ENCODE data around the gene FADS6.

Gene FADS6

DNA sequence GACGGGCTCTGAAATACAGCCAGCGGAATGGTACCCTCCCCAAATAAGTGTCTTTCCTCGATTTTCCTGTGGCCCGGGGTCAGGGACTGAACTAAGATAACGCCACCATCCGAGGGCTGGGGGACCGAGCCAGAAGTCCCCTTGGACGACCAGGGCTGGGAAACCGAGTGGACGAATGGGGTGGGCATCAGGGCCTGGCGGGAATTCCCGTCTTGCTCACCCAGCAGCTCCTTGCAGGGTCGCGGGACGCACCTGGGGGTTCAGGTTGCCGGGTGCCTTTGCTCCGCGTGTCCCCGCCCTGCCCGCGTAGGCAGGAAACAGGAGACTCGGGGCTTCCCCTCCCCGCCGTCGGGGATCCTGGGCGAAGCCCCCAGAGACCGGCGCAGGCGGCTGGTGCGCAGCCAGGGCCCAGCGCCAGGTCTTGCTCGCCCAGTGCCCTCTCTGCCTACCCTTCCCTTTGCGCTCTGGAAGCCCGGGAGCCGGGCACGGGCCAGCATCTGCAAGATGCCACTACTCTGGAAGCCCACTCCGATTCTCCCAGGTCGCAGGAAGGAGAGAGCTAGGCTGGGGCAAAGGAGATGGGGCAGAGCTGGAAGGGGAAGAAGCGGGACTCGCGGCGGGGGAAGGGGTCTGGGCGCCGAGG lies 33.1 kb downstream of the FADS6 start:
- Histone ChIP-seq H3K9ac (ENCODE audit: low read depth, low read length, poor library complexity, severe bottlenecking) (no peak overlapping the region), H3K4me1 (ENCODE audit: insufficient read depth, low read length, poor library complexity, severe bottlenecking) (no peaks in the 10 kb centered on the region), H3K9me2 (replicated peaks; ENCODE audit: low read depth, low read length) (no peaks in the 10 kb centered on the region), H3K4me2 (ENCODE audit: low read depth, low read length, poor library complexity, severe bottlenecking) (no peak overlapping the region), H3K9me3 (ENCODE audit: insufficient read depth, low read depth, low read length) (no peaks in the 10 kb centered on the region), H3K4me3 (ENCODE audit: low read length, poor library complexity, severe bottlenecking) (no peak overlapping the region), H3K36me3 (ENCODE audit: insufficient read depth, low read length) (no peaks in the 10 kb centered on the region), H4K20me1 (ENCODE audit: insufficient read depth, low read length, poor library complexity, severe bottlenecking) (no peaks in the 10 kb centered on the region), H3K27me3 (ENCODE audit: insufficient read depth, low read length, poor library complexity, severe bottlenecking) (no peaks in the 10 kb centered on the region), H3K79me2 (ENCODE audit: insufficient read depth, low read length) (no peaks in the 10 kb centered on the region), H3F3A (ENCODE audit: low read depth) (no peaks in the 10 kb centered on the region), H2AFZ (ENCODE audit: low read length) (no peak overlapping the region)
- TF ChIP-seq EZH2phosphoT487 (IDR thresholded peaks at IDR 0.05; ENCODE audit: borderline replicate concordance): no peak
- TF ChIP-seq, protein P1, sequence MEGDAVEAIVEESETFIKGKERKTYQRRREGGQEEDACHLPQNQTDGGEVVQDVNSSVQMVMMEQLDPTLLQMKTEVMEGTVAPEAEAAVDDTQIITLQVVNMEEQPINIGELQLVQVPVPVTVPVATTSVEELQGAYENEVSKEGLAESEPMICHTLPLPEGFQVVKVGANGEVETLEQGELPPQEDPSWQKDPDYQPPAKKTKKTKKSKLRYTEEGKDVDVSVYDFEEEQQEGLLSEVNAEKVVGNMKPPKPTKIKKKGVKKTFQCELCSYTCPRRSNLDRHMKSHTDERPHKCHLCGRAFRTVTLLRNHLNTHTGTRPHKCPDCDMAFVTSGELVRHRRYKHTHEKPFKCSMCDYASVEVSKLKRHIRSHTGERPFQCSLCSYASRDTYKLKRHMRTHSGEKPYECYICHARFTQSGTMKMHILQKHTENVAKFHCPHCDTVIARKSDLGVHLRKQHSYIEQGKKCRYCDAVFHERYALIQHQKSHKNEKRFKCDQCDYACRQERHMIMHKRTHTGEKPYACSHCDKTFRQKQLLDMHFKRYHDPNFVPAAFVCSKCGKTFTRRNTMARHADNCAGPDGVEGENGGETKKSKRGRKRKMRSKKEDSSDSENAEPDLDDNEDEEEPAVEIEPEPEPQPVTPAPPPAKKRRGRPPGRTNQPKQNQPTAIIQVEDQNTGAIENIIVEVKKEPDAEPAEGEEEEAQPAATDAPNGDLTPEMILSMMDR (conservative IDR thresholded peaks at IDR 0.05; ENCODE audit: low read length): no peak

DNA sequence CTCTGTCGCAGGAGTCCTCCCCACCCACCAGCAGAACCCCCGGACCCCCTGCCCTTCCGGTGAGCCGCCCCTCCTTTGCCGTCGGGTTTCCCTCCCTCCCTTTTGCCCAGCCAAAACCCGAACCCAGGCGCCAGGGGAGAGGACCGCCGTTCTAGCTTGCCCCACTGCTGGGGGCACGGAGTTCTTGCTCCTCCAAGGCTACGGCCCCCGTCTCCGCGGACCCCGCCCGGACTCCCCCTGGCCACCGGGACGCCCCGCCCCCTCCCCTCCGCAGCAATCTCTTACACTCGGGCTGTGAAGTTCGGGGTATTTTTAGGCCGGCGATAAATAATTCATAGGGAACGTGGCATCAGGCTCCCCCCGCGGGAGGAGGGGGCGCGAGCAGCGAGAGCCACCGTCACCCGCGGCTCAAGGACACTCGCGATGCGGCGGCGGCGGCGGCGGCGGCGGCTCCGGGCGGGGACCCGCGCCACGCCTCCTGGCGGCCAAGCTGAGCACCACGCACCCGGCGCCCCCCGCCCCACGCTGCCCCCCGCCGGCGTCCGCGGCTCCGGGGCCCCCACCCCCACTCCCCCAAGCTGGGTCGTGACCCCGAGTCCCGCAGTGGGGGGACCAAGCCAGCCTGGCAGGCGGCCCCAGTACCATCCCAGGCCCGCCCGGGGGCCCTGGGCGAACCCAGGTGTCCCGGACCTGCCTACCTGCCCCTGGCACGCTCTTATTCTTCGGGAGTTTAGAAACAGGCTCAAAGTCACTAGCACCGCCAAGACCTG lies 33.8 kb downstream of the FADS6 start, which contains the start of gene GRIN2C:
Gene GRIN2C, minus strand, starts transcription at position 427 of the 770 bp plus-strand sequence. CDS start 4,793 bp downstream, outside the sequence.
- Histone ChIP-seq H3K4me3 (ENCODE audit: low read length, poor library complexity, severe bottlenecking) (no peak within 1 kb of the TSS), H2AFZ (ENCODE audit: low read length) (no peak within 1 kb of the TSS), H3K36me3 (ENCODE audit: insufficient read depth, low read length) (no peaks in the 10 kb centered on the region), H3K9ac (ENCODE audit: low read depth, low read length, poor library complexity, severe bottlenecking) (no peak within 1 kb of the TSS), H3K79me2 (ENCODE audit: insufficient read depth, low read length) (no peaks in the 10 kb centered on the region), H3K9me2 (replicated peaks; ENCODE audit: low read depth, low read length) (no peaks in the 10 kb centered on the region), H3F3A (ENCODE audit: low read depth) (no peaks in the 10 kb centered on the region), H3K4me2 (ENCODE audit: low read depth, low read length, poor library complexity, severe bottlenecking) (peak within 1 kb of the TSS; percentile 4), H3K4me1 (ENCODE audit: insufficient read depth, low read length, poor library complexity, severe bottlenecking) (no peaks in the 10 kb centered on the region), H3K27me3 (ENCODE audit: insufficient read depth, low read length, poor library complexity, severe bottlenecking) (no peaks in the 10 kb centered on the region), H4K20me1 (ENCODE audit: insufficient read depth, low read length, poor library complexity, severe bottlenecking) (no peaks in the 10 kb centered on the region), H3K9me3 (ENCODE audit: insufficient read depth, low read depth, low read length) (no peaks in the 10 kb centered on the region)
- no peak for TF ChIP-seq EZH2phosphoT487 (IDR thresholded peaks at IDR 0.05; ENCODE audit: borderline replicate concordance)
- TF ChIP-seq, protein P1 (conservative IDR thresholded peaks at IDR 0.05; ENCODE audit: low read length): no peak

DNA sequence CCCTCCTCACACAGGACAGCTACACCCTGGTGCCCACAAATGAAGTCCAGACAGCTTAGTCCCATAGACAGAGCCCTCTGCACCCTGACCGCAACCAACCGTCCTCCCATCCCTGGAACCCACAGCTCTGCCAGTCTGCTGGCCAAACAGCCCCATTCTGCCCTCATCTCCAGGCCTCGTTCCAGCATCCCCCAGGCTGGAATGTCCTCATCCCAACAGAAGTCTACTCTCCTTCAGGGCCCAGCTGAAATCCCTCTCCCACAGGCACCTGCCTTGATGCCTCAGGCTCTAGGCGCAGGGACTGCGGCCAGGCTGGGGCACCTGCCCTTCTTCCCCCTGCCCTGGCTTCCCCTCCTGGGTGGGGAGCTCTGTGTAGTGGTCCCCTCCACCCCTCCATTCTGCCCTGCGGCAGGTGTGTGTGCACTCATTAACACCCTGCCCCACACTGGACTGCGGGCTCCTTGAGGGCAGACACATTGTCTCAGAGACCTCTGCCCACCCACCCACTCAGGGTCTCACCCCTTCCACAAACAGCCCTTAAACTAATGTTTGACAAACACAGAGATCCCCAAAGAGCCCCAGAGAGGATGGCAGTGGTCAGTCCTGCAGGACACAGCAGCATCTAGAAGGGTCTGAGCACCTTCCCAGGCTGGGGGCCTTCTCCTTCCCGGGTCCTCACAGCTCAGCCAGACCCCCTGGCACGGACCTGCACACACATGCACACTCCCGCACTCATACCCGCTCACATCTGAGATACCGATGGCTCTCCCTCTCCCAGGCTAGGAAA lies 34.6 kb downstream of the FADS6 start:
- Histone ChIP-seq H3K4me2 (ENCODE audit: low read depth, low read length, poor library complexity, severe bottlenecking) (peak overlapping the region; percentile 4), H3K4me1 (ENCODE audit: insufficient read depth, low read length, poor library complexity, severe bottlenecking) (no peaks in the 10 kb centered on the region), H3K27me3 (ENCODE audit: insufficient read depth, low read length, poor library complexity, severe bottlenecking) (no peaks in the 10 kb centered on the region), H3K79me2 (ENCODE audit: insufficient read depth, low read length) (no peaks in the 10 kb centered on the region), H3K9ac (ENCODE audit: low read depth, low read length, poor library complexity, severe bottlenecking) (no peak overlapping the region), H3K9me2 (replicated peaks; ENCODE audit: low read depth, low read length) (no peaks in the 10 kb centered on the region), H4K20me1 (ENCODE audit: insufficient read depth, low read length, poor library complexity, severe bottlenecking) (no peaks in the 10 kb centered on the region), H2AFZ (ENCODE audit: low read length) (no peak overlapping the region), H3K9me3 (ENCODE audit: insufficient read depth, low read depth, low read length) (no peaks in the 10 kb centered on the region), H3F3A (ENCODE audit: low read depth) (no peaks in the 10 kb centered on the region), H3K36me3 (ENCODE audit: insufficient read depth, low read length) (no peaks in the 10 kb centered on the region), H3K4me3 (ENCODE audit: low read length, poor library complexity, severe bottlenecking) (no peak overlapping the region)
- TF ChIP-seq, protein P1 (conservative IDR thresholded peaks at IDR 0.05; ENCODE audit: low read length): no peak
- TF ChIP-seq EZH2phosphoT487 (IDR thresholded peaks at IDR 0.05; ENCODE audit: borderline replicate concordance): no peak

All from Loucy (cell line).